ENCODE data around the gene PPP1R12C.

GRCh38 chr19:55119053-55119452 is 1.6 kb upstream of the PPP1R12C start:
- TF ChIP-seq CTCF (conservative IDR thresholded peaks at IDR 0.05; ENCODE audit: low read length) (no peak), EZH2phosphoT487 (IDR thresholded peaks at IDR 0.05; ENCODE audit: borderline replicate concordance) (no peak)

Measured in Loucy (cell line).